ENCODE measurements around the gene CCDC107. TPM values are rescaled to one million over a fixed set of nuclear protein-coding genes. Genes with fewer than 3 reads are reported as not detected.
"Not testable (repeated sequence)": the region's sequence is repeated elsewhere in the genome, so short reads cannot be mapped to it uniquely, and the experiment has no call there.

Gene CCDC107, protein sequence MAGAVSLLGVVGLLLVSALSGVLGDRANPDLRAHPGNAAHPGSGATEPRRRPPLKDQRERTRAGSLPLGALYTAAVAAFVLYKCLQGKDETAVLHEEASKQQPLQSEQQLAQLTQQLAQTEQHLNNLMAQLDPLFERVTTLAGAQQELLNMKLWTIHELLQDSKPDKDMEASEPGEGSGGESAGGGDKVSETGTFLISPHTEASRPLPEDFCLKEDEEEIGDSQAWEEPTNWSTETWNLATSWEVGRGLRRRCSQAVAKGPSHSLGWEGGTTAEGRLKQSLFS
- total RNA-seq, result 10 to 100 TPM; 25.2 to 55.8 (median 35.8) TPM
- long read RNA-seq, donor 1, transcript CCDC107-206 (5 exons, 1,242 nt), result minor isoform, 24 of 83 reads
- long read RNA-seq, donor 1, transcript CCDC107-204 (6 exons, 1,173 nt), result major isoform, 35 of 83 reads
- long read RNA-seq, donor 1, partial matches to known transcripts, result 3 of 83 reads
- long read RNA-seq, donor 1, other reads (novel, unspliced or antisense), result 17 of 83 reads
- long read RNA-seq, donor 2, transcript CCDC107-204 (6 exons, 1,173 nt), result major isoform, 12 of 30 reads
- long read RNA-seq, donor 2, transcript CCDC107-206 (5 exons, 1,242 nt), result minor isoform, 11 of 30 reads
- long read RNA-seq, donor 2, partial matches to known transcripts, result 1 of 30 reads
- long read RNA-seq, donor 2, other reads (novel, unspliced or antisense), result 4 of 30 reads

DNA sequence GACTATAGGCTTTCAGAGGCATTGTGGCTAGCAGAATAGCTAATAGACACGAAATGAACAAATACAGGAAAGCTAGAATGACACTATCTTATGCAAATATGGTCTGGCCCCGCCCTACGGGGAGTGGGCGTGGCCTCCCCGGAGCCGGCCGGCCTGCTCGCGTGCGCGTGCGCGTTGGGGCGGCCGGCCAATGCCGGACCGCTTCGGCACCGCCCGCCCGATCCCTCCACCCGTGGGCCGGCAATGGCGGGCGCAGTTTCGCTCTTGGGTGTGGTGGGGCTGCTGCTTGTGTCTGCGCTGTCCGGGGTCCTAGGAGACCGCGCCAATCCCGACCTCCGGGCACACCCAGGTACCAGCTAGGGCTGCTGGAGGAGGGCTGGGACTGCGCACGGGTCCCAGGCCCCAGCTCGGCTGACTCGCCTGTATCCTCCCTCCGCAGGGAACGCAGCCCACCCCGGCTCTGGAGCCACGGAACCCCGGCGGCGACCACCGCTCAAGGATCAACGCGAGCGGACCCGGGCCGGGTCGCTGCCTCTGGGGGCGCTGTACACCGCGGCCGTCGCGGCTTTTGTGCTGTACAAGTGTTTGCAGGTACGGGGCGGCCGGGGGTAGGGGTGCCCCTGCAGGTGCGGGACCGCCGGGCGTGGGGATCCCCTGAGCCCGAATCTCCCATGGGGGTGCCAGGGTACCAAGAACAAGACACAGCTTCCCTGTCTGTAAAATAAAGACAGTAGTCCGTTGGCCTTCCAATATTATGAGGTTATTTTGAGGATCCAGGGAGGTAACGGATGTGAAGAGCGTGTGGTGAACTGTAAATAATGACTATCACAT, at the start of gene CCDC107:
Gene CCDC107 (plus strand): TSS at position 156 of the 831 bp plus-strand sequence. CDS start 88 bp downstream, at position 244.
- intact Hi-C loops (cut with DNase I, micrococcal nuclease), result loop anchor here in 1 of 2 donors (5.0 kb wide), 1 partner anchor 74 kb away; the partner anchor contains the start of genes CREB3 and TLN1
- peak; percentile 86 for ATAC-seq
- TF ChIP-seq CTCF (IDR thresholded peaks at IDR 0.05), result peak; percentile 52
- H3K4me3 ChIP-seq, result peak within 1 kb of the TSS; percentile 73
- H3K9me3 ChIP-seq, result no peaks in the 10 kb centered on the region
- peaks cover 52% of the 10 kb centered on the region for H3K4me1 ChIP-seq (ENCODE audit: low read depth)
- H3K36me3 ChIP-seq (ENCODE audit: low read depth), result peaks cover 5% of the 10 kb centered on the region
- DNase-seq, result peak; percentile 89 to 91 (median 89)

GRCh38 chr9:35609001-35609819, 48.9 kb upstream of the CCDC107 start:
- H3K4me3 ChIP-seq, result no peak overlapping the region
- TF ChIP-seq CTCF (IDR thresholded peaks at IDR 0.05), result no peak
- H3K36me3 ChIP-seq (ENCODE audit: low read depth), result peaks cover 12% of the 10 kb centered on the region
- peaks cover 11% of the 10 kb centered on the region for H3K4me1 ChIP-seq (ENCODE audit: low read depth)
- intact Hi-C loops (cut with DNase I, micrococcal nuclease), result no loop called here
- DNase-seq (peak in 1 of 3 donors; percentile 24), ATAC-seq (no peak)
- no peaks in the 10 kb centered on the region for H3K9me3 ChIP-seq

- no peak for TF ChIP-seq CTCF (IDR thresholded peaks at IDR 0.05)
- H3K4me1 ChIP-seq (ENCODE audit: low read depth), result peaks cover 11% of the 10 kb centered on the region
- H3K9me3 ChIP-seq, result no peaks in the 10 kb centered on the region
- peaks cover 12% of the 10 kb centered on the region for H3K36me3 ChIP-seq (ENCODE audit: low read depth)
- intact Hi-C loops (cut with DNase I, micrococcal nuclease), result no loop called here
- ATAC-seq (no peak), DNase-seq (peak in 1 of 3 donors; percentile 27)
- no peak overlapping the region for H3K4me3 ChIP-seq
Measured at GRCh38 chr9:35609820-35610163, 48.3 kb upstream of the CCDC107 start.

DNA sequence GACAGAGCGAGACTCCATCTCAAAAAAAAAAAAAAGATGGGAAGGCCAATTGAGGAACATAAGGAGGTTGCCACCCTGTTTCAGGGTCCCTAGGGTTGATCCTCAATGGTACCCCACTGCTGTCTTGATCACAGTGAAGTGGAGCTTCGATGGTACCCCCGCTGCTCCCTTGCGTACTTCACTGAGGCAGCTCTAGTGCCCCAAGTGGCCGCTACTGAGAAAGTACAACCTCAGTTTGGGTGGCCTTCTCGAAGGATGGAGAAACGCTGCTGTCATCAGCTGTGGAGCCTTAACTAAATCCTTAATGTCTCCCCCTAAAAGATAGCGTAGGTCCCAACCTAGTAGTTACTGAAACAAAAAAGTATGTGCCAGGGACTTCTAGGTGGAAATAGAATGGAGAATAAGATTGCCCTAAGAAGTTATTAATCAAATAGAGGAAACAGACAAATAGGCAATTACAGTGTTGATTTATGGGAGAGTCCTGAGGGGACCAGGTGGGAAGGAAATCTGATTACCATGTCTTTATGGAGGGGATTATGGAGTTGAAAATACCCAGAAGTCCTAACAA, 46.8 kb upstream of the CCDC107 start:
- peaks cover 12% of the 10 kb centered on the region for H3K36me3 ChIP-seq (ENCODE audit: low read depth)
- H3K4me1 ChIP-seq (ENCODE audit: low read depth), result peaks cover 7% of the 10 kb centered on the region
- no peak overlapping the region for H3K4me3 ChIP-seq
- ATAC-seq, result peak; percentile 71
- DNase-seq, result peak in 2 of 3 donors; percentile 33 to 47
- H3K9me3 ChIP-seq, result no peaks in the 10 kb centered on the region
- intact Hi-C loops (cut with DNase I, micrococcal nuclease), result no loop called here
- peak; percentile 45 for TF ChIP-seq CTCF (IDR thresholded peaks at IDR 0.05)

- DNase-seq; H3K4me3 ChIP-seq; H3K4me1 ChIP-seq (ENCODE audit: low read depth); ATAC-seq; intact Hi-C loops (cut with DNase I, micrococcal nuclease); H3K9me3 ChIP-seq: not testable (repeated sequence)
- peaks cover 12% of the 10 kb centered on the region for H3K36me3 ChIP-seq (ENCODE audit: low read depth)
Measured at GRCh38 chr9:35612066-35612465, 46.0 kb upstream of the CCDC107 start.

All from mucosa of descending colon (tissue), 3 donors.